ENCODE results near the gene TASOR. TPM values are rescaled to one million over a fixed set of nuclear protein-coding genes. Genes with fewer than 3 reads are reported as not detected.

Gene TASOR
- total and polyA plus RNA-seq, 2 of the 8 experiments (the other 6 are each of a cell fraction or from before 2014, with no cell fraction given), result 12.2 to 45.5 TPM

DNA sequence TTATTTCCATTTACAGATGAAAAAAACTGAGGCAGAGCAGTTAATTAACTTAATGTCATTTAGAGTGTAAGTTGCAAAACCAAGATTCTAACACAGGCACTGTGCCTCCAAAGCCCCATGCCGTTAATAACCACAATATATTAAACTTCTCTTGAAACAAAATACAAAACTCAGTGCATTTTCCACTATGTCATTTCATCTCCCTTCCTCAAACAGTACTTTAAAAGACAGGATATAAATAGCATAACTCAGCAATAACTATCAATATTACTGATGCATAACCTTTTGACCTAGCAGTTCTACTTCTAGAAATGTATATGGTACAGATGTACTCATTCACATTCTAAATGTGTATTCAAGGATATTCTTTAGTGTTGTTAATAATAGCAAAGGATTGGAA is 5.1 kb upstream of the TASOR start (continued):
- TF ChIP-seq RFX5 (IDR thresholded peaks at IDR 0.05; ENCODE audit: borderline replicate concordance, low read depth, low read length) (no peak), SAP30 (IDR thresholded peaks at IDR 0.05; ENCODE audit: insufficient read depth, insufficient replicate concordance, low read length) (no peak), SP2 (IDR thresholded peaks at IDR 0.05; ENCODE audit: low read length) (no peak), EZH2 (IDR thresholded peaks at IDR 0.05; ENCODE audit: low read depth, low read length, severe bottlenecking) (no peak), POLR2AphosphoS5 (IDR thresholded peaks at IDR 0.05; ENCODE audit: low read depth, low read length) (no peak)

All from H1 (cell line).